Keratinocyte (primary cell): ENCODE measurements around the gene HYAL4. TPM values are rescaled to one million over a fixed set of nuclear protein-coding genes. Genes with fewer than 3 reads are reported as not detected.
"Not testable (repeated sequence)": the region's sequence is repeated elsewhere in the genome, so short reads cannot be mapped to it uniquely, and the experiment has no call there.

Source experiments
- DNase-seq: peaks from one replicate; pipeline ENCODE4 v3.0.0-alpha.2; 2011; ENCODE audit warnings: low read depth, missing footprints, low spot score
- FAIRE-seq: peaks from 2 replicates; lab custom pipeline; 2011; peaks lifted over from hg19 to GRCh38; lab: Jason Lieb, UNC
- H2AFZ ChIP-seq: 2 replicates; pipeline ENCODE4 v1.6.0; 2012; ENCODE audit warnings: low read length, control low read depth, inconsistent platforms; ENCODE audit not compliant: control insufficient read depth
- H3K27ac ChIP-seq: 2 replicates; pipeline ENCODE4 v1.5.1; 2011; ENCODE audit warnings: low read length; ENCODE audit not compliant: control insufficient read depth, insufficient read depth
- H3K27me3 ChIP-seq: 3 replicates; pipeline ENCODE4 v1.6.0; 2011; ENCODE audit warnings: low read length; ENCODE audit not compliant: control insufficient read depth, insufficient read depth; ENCODE audit errors: extremely low read depth
- H3K36me3 ChIP-seq, 2 experiments: 2 replicates in 1 of 2; 3 replicates in 1 of 2; pipeline ENCODE4 v1.5.1; 2011; ENCODE audit warnings: low read length in 2 of 2, mild to moderate bottlenecking in 1 of 2; ENCODE audit not compliant: control insufficient read depth in 2 of 2, insufficient read depth in 2 of 2; ENCODE audit errors: extremely low read depth in 1 of 2
- H3K4me1 ChIP-seq: 3 replicates; pipeline ENCODE4 v1.5.1; 2011; ENCODE audit warnings: low read length; ENCODE audit not compliant: control insufficient read depth, insufficient read depth; ENCODE audit errors: extremely low read depth
- H3K4me2 ChIP-seq: 3 replicates; pipeline ENCODE4 v1.6.0; 2011; ENCODE audit warnings: low read depth, low read length; ENCODE audit not compliant: control insufficient read depth, insufficient read depth; ENCODE audit errors: extremely low read depth
- H3K4me3 ChIP-seq, 3 experiments: fragments of 200-600 bp in 1 of 3; sonication (generic) in 1 of 3; 2 replicates in 2 of 3; 3 replicates in 1 of 3; pipeline ENCODE4 v1.5.1; 2011 to 2016; ENCODE audit warnings: low read length in 3 of 3, mild to moderate bottlenecking in 3 of 3, control low read depth in 2 of 3, inconsistent platforms in 1 of 3, low read depth in 1 of 3, mixed read lengths in 1 of 3, mixed run types in 1 of 3, moderate library complexity in 1 of 3; ENCODE audit not compliant: control insufficient read depth in 2 of 3, insufficient read depth in 2 of 3; ENCODE audit errors: extremely low read depth in 1 of 3
- H3K79me2 ChIP-seq: 2 replicates; pipeline ENCODE4 v1.6.0; 2012; ENCODE audit warnings: low read length; ENCODE audit not compliant: control insufficient read depth, insufficient read depth
- H3K9ac ChIP-seq: 3 replicates; pipeline ENCODE4 v1.6.0; 2011; ENCODE audit warnings: low read length; ENCODE audit not compliant: control insufficient read depth, insufficient read depth; ENCODE audit errors: extremely low read depth
- H3K9me1 ChIP-seq: 3 replicates; pipeline ENCODE4 v1.6.0; 2011; ENCODE audit warnings: low read length; ENCODE audit not compliant: control insufficient read depth, insufficient read depth; ENCODE audit errors: extremely low read depth
- H3K9me3 ChIP-seq: 2 replicates; pipeline ENCODE4 v1.5.1; 2012; ENCODE audit warnings: low read depth, low read length; ENCODE audit not compliant: control insufficient read depth
- H4K20me1 ChIP-seq: 3 replicates; pipeline ENCODE4 v1.6.0; 2011; ENCODE audit warnings: low read length; ENCODE audit not compliant: control insufficient read depth, insufficient read depth; ENCODE audit errors: extremely low read depth
- EZH2 ChIP-seq: IDR thresholded peaks from one replicate; pipeline ENCODE4 v1.6.1; 2012; ENCODE audit warnings: inconsistent platforms, mild to moderate bottlenecking, low read length, moderate library complexity
- dilution Hi-C: fragments of 300-500 bp; cut with MboI; formaldehyde crosslinking; loops from one replicate; pipeline ENCODE4 v1.7.0; 2020; ENCODE audit warnings: low sequenced_read_pairs; ENCODE audit not compliant: extremely low pct_ligation_motif_present
- polyA plus RNA-seq, 5 experiments: library from polyadenylated mRNA; depleted of rRNA in 3 of 5; stranded (reverse) in 3 of 5; stranded (forward) in 1 of 5; unstranded in 1 of 5; fragments of >200 nt; gene quantifications; 1 replicate in 1 of 5; 2 replicates in 3 of 5; 3 replicates in 1 of 5; pipeline versions ENCODE4 v1.2.1 to v1.2.3, GENCODE V29; 2011 to 2012; ENCODE audit warnings: missing spikeins in 2 of 5, low read depth in 1 of 5, low replicate concordance in 1 of 5
- TF ChIP-seq, protein P1 (sequence below), 3 experiments: IDR thresholded peaks in 1 of 3; conservative IDR thresholded peaks in 1 of 3; optimal IDR thresholded peaks in 1 of 3; 2 replicates in 2 of 3; 3 replicates in 1 of 3; pipeline versions ENCODE3 to v1.5.1; 2011; ENCODE audit warnings: low read length in 3 of 3, mild to moderate bottlenecking in 3 of 3, moderate library complexity in 2 of 3, control low read depth in 1 of 3, inconsistent platforms in 1 of 3; ENCODE audit not compliant: insufficient read depth in 2 of 3; ENCODE audit errors: extremely low read depth in 1 of 3

The HYAL4 gene
- polyA plus RNA-seq, 1 donor (not counting 4 experiments of a cell fraction or from before 2014, with no cell fraction given): 0.26 TPM

GRCh38 chr7:123836656-123837055, 8.3 kb upstream of the HYAL4 start:
- H4K20me1 ChIP-seq: no peaks in the 10 kb centered on the region
- dilution Hi-C loops: no loop called here
- no peak for DNase-seq

GRCh38 chr7:123839106-123839505, 5.9 kb upstream of the HYAL4 start:
- dilution Hi-C loops, H2AFZ ChIP-seq, H3K4me2 ChIP-seq, H3K9me1 ChIP-seq, FAIRE-seq, H3K27ac ChIP-seq, H3K36me3 ChIP-seq, DNase-seq, H3K9me3 ChIP-seq, H4K20me1 ChIP-seq, H3K9ac ChIP-seq, H3K27me3 ChIP-seq, H3K4me1 ChIP-seq, H3K79me2 ChIP-seq, H3K4me3 ChIP-seq: not testable (repeated sequence)

More at GRCh38 chr7:123836656-123837055, 8.3 kb upstream of the HYAL4 start:
- no peak for TF ChIP-seq EZH2
- TF ChIP-seq, protein P1, sequence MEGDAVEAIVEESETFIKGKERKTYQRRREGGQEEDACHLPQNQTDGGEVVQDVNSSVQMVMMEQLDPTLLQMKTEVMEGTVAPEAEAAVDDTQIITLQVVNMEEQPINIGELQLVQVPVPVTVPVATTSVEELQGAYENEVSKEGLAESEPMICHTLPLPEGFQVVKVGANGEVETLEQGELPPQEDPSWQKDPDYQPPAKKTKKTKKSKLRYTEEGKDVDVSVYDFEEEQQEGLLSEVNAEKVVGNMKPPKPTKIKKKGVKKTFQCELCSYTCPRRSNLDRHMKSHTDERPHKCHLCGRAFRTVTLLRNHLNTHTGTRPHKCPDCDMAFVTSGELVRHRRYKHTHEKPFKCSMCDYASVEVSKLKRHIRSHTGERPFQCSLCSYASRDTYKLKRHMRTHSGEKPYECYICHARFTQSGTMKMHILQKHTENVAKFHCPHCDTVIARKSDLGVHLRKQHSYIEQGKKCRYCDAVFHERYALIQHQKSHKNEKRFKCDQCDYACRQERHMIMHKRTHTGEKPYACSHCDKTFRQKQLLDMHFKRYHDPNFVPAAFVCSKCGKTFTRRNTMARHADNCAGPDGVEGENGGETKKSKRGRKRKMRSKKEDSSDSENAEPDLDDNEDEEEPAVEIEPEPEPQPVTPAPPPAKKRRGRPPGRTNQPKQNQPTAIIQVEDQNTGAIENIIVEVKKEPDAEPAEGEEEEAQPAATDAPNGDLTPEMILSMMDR (optimal IDR thresholded peaks at IDR 0.05 in 1 of 3, IDR thresholded peaks at IDR 0.05 in 1 of 3, conservative IDR thresholded peaks at IDR 0.05 in 1 of 3; ENCODE audit: extremely low read depth in 1 of 3, insufficient read depth in 2 of 3, low read length in 3 of 3): no peak
- Histone ChIP-seq H3K27ac (no peak overlapping the region), H3K9me3 (no peaks in the 10 kb centered on the region), H3K4me3 (no peak overlapping the region), H3K4me2 (no peak overlapping the region), H3K9me1 (no peaks in the 10 kb centered on the region), H3K27me3 (no peaks in the 10 kb centered on the region), H2AFZ (no peak overlapping the region), H3K4me1 (no peaks in the 10 kb centered on the region), H3K36me3 (no peaks in the 10 kb centered on the region), H3K79me2 (no peaks in the 10 kb centered on the region), H3K9ac (no peak overlapping the region)
- FAIRE-seq: no peak

DNA sequence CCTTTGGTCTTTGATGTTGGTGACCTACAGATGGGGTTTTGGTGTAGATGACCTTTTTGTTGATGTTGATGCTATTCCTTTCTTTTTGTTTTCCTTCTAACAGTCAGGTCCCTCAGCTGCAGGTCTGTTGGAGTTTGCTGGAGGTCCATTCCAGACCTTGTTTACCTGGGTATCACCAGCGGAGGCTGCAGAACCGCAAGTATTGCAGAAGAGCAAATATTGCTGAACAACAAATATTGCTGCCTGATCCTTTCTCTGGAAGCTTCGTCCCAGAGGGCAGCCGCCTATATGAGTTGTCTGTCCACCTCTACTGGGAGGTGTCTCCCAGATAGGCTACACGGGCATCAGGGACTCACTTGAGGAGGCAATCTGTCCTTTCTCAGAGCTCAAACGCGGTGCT, 827 bp upstream of the HYAL4 start:
- H3K27me3 ChIP-seq, H3K4me3 ChIP-seq, FAIRE-seq, H4K20me1 ChIP-seq, H3K36me3 ChIP-seq, H3K4me2 ChIP-seq, H3K27ac ChIP-seq, H3K79me2 ChIP-seq, H3K9me1 ChIP-seq, H3K9me3 ChIP-seq, DNase-seq, dilution Hi-C loops: not testable (repeated sequence)
- H3K9ac ChIP-seq: peak overlapping the region; percentile 15
- peaks cover 14% of the 10 kb centered on the region for H3K4me1 ChIP-seq
- H2AFZ ChIP-seq: peak overlapping the region; percentile 52
